ENCODE data around the gene PHOSPHO1. TPM values are rescaled to one million over a fixed set of nuclear protein-coding genes. Genes with fewer than 3 reads are reported as not detected.

Gene PHOSPHO1
- total RNA-seq, 1 donor from 2014 or later, result not detected

GRCh38 chr17:49210158-49211029, 20.2 kb downstream of the PHOSPHO1 start, which contains the start of the genes ABI3 and GNGT2:
TSS of gene ABI3 (plus strand) at chr17:49210707. CDS start at chr17:49210725, 18 bp downstream.
TSS of gene GNGT2 (minus strand) at chr17:49210574. CDS start at chr17:49207422, 3,152 bp downstream.
- TF ChIP-seq CTCF (IDR thresholded peaks at IDR 0.05), result no peak
- Mint-ChIP-seq H3K9me3 (no peaks in the 10 kb centered on the region), H3K4me1 (peaks cover 64% of the 10 kb centered on the region), H3K27ac (peak within 1 kb of the TSS; percentile 87), H3K4me3 (peak within 1 kb of the TSS; percentile 84), H3K36me3 (ENCODE audit: low read depth) (no peaks in the 10 kb centered on the region), H3K27me3 (no peaks in the 10 kb centered on the region)
- ChIA-PET POLR2A (interaction anchor here (0.5 to 12.3 kb wide), 10 partner anchors 9 to 986 kb away, joined by 3 to 259 read pairs (median 6); no protein-coding TSS in a partner anchor), CTCF (interaction anchor here (0.8 to 1.8 kb wide), 3 partner anchors 14 to 29 kb away, joined by 3 to 6 read pairs (median 6); no protein-coding TSS in a partner anchor)
- ATAC-seq (ENCODE audit: low read depth) (peak; percentile 96), DNase-seq (peak; percentile 64)
- intact Hi-C loops (cut with micrococcal nuclease), result loop anchor here (1.0 to 10.0 kb wide), 5 partner anchors 9 to 376 kb away; partner anchors contain the start of gene CALCOCO2

GRCh38 chr17:49209061-49209571, 21.5 kb downstream of the PHOSPHO1 start:
- POLR2A ChIA-PET, result interaction anchor here (0.6 to 12.3 kb wide), 3 partner anchors 15 to 573 kb away, joined by 6 to 259 read pairs (median 10); no protein-coding TSS in a partner anchor
- Mint-ChIP-seq H3K27me3 (no peaks in the 10 kb centered on the region), H3K4me3 (peak overlapping the region; percentile 20), H3K36me3 (ENCODE audit: low read depth) (no peaks in the 10 kb centered on the region), H3K27ac (peak overlapping the region; percentile 87), H3K4me1 (peaks cover 52% of the 10 kb centered on the region), H3K9me3 (no peaks in the 10 kb centered on the region)
- intact Hi-C loops (cut with micrococcal nuclease), result no loop called here
- DNase-seq (no peak), ATAC-seq (ENCODE audit: low read depth) (no peak)
- TF ChIP-seq CTCF (IDR thresholded peaks at IDR 0.05), result no peak
- CTCF ChIA-PET, result interaction anchor here (0.7 to 1.7 kb wide), 3 partner anchors 17 to 28 kb away, joined by 3 to 6 read pairs (median 3); no protein-coding TSS in a partner anchor

GRCh38 chr17:49204516-49204915, 26.1 kb downstream of the PHOSPHO1 start:
- Mint-ChIP-seq H3K4me1 (peaks cover 10% of the 10 kb centered on the region), H3K27me3 (no peaks in the 10 kb centered on the region), H3K27ac (no peak overlapping the region), H3K4me3 (no peak overlapping the region), H3K36me3 (ENCODE audit: low read depth) (no peaks in the 10 kb centered on the region), H3K9me3 (no peaks in the 10 kb centered on the region)
- ChIA-PET CTCF (interaction anchor here (1.3 kb wide), 1 partner anchor 18 kb away, joined by 3 read pairs; no protein-coding TSS in a partner anchor), POLR2A (interaction anchor here (0.5 to 1.3 kb wide), 3 partner anchors 11 to 153 kb away, joined by 3 to 8 read pairs (median 4); no protein-coding TSS in a partner anchor)
- intact Hi-C loops (cut with micrococcal nuclease), result no loop called here
- no peak for TF ChIP-seq CTCF (IDR thresholded peaks at IDR 0.05)
- DNase-seq (no peak), ATAC-seq (ENCODE audit: low read depth) (no peak)

GRCh38 chr17:49203796-49204195, 26.8 kb downstream of the PHOSPHO1 start:
- H3K36me3 Mint-ChIP-seq (ENCODE audit: low read depth), result no peaks in the 10 kb centered on the region
- H3K4me3 Mint-ChIP-seq, result no peak overlapping the region
- no peak for ATAC-seq (ENCODE audit: low read depth)
- POLR2A ChIA-PET, result interaction anchor here (0.6 to 1.3 kb wide), 2 partner anchors 10 to 1447 kb away, joined by 8 to 19 read pairs; no protein-coding TSS in a partner anchor
- no peaks in the 10 kb centered on the region for H3K9me3 Mint-ChIP-seq
- DNase-seq, result no peak
- intact Hi-C loops (cut with micrococcal nuclease), result no loop called here
- no peak for TF ChIP-seq CTCF (IDR thresholded peaks at IDR 0.05)
- CTCF ChIA-PET, result interaction anchor here (1.3 kb wide), 1 partner anchor 19 kb away, joined by 3 read pairs; no protein-coding TSS in a partner anchor
- peaks cover 2% of the 10 kb centered on the region for H3K4me1 Mint-ChIP-seq
- H3K27me3 Mint-ChIP-seq, result no peaks in the 10 kb centered on the region
- no peak overlapping the region for H3K27ac Mint-ChIP-seq
